Measurements from ENCODE around the gene RPS27L.
A peak's percentile ranks its signal among the peaks of the same experiment; 100 is the strongest.

Gene RPS27L

GRCh38 chr15:63157118-63157843 is at the start of gene RPS27L:
Gene RPS27L (minus strand): TSS chr15:63157477. CDS start chr15:63157405, 72 bp downstream.
- peak; percentile 93 for DNase-seq (ENCODE audit: low read depth)

GRCh38 chr15:63206079-63206478 is 48.8 kb upstream of the RPS27L start:
- DNase-seq (ENCODE audit: low read depth) = no peak

GRCh38 chr15:63203451-63204090 is 46.3 kb upstream of the RPS27L start:
- no peak for DNase-seq (ENCODE audit: low read depth)

GRCh38 chr15:63202861-63203260 is 45.6 kb upstream of the RPS27L start:
- no peak for DNase-seq (ENCODE audit: low read depth)

- DNase-seq (ENCODE audit: low read depth) = no peak
These were observed 43.4 kb upstream of the RPS27L start for GRCh38 chr15:63200464-63201249.

GRCh38 chr15:63198371-63199250 is 41.3 kb upstream of the RPS27L start:
- no peak for DNase-seq (ENCODE audit: low read depth)

GRCh38 chr15:63197626-63198025 is 40.3 kb upstream of the RPS27L start:
- DNase-seq (ENCODE audit: low read depth) = no peak

GRCh38 chr15:63196842-63197241 is 39.6 kb upstream of the RPS27L start:
- DNase-seq (ENCODE audit: low read depth) = no peak

- DNase-seq (ENCODE audit: low read depth) = no peak
These were observed 38.3 kb upstream of the RPS27L start for GRCh38 chr15:63195569-63196015.

- no peak for DNase-seq (ENCODE audit: low read depth)
These were observed 37.7 kb upstream of the RPS27L start for GRCh38 chr15:63194880-63195568.

- DNase-seq (ENCODE audit: low read depth) = no peak
These were observed 37.0 kb upstream of the RPS27L start for GRCh38 chr15:63194302-63194701.

GRCh38 chr15:63192619-63193206 is 35.4 kb upstream of the RPS27L start:
- DNase-seq (ENCODE audit: low read depth) = no peak

GRCh38 chr15:63191895-63192618 is 34.8 kb upstream of the RPS27L start:
- no peak for DNase-seq (ENCODE audit: low read depth)

GRCh38 chr15:63190769-63191649 is 33.7 kb upstream of the RPS27L start:
- DNase-seq (ENCODE audit: low read depth) = no peak

GRCh38 chr15:63189941-63190768 is 32.9 kb upstream of the RPS27L start:
- DNase-seq (ENCODE audit: low read depth) = no peak

- peak; percentile 95 for DNase-seq (ENCODE audit: low read depth)
These were observed 31.9 kb upstream of the RPS27L start, which contains the start of gene RAB8B for GRCh38 chr15:63188926-63189871. Gene RAB8B (plus strand): TSS chr15:63189606. CDS start chr15:63189625, 19 bp downstream.

Measured in fibroblast of the conjunctiva (primary cell).